ENCODE measurements around the gene KCNN1. TPM values are rescaled to one million over a fixed set of nuclear protein-coding genes. Genes with fewer than 3 reads are reported as not detected.

Gene KCNN1
- total RNA-seq, 6 experiments from 2014 or later: not detected

DNA sequence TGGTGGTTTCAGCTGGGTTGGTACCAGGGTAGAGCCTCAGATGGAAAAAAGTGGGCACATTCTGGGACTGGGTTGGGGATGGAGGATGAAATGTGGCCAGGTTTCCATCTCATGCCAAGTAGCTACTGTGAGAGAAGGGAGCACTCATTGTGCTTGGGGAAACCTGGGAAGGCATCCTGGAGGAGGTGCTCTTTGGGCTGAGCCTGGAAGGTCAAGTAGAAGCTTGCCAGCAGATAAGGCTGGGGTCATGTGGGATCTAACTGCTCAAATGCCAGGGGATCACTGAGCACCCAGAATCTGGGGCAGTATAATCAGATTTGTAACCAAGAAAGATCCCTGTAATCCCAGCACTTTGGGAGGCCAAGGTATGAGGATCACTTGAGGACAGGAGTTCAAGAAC is 9.0 kb upstream of the KCNN1 start:
- no peak for DNase-seq
- H3K27me3 Mint-ChIP-seq (ENCODE audit: insufficient read depth): peaks cover 28% of the 10 kb centered on the region

GRCh38 chr19:17963936-17964691 is 2.8 kb upstream of the KCNN1 start:
- Mint-ChIP-seq H3K4me1 (ENCODE audit: low read depth) (no peaks in the 10 kb centered on the region), H3K9me3 (no peaks in the 10 kb centered on the region), H3K4me3 (no peak overlapping the region), H3K27ac (no peak overlapping the region), H3K27me3 (ENCODE audit: insufficient read depth) (peaks cover 48% of the 10 kb centered on the region), H3K36me3 (ENCODE audit: low read depth) (no peaks in the 10 kb centered on the region)
- TF ChIP-seq, protein P1, sequence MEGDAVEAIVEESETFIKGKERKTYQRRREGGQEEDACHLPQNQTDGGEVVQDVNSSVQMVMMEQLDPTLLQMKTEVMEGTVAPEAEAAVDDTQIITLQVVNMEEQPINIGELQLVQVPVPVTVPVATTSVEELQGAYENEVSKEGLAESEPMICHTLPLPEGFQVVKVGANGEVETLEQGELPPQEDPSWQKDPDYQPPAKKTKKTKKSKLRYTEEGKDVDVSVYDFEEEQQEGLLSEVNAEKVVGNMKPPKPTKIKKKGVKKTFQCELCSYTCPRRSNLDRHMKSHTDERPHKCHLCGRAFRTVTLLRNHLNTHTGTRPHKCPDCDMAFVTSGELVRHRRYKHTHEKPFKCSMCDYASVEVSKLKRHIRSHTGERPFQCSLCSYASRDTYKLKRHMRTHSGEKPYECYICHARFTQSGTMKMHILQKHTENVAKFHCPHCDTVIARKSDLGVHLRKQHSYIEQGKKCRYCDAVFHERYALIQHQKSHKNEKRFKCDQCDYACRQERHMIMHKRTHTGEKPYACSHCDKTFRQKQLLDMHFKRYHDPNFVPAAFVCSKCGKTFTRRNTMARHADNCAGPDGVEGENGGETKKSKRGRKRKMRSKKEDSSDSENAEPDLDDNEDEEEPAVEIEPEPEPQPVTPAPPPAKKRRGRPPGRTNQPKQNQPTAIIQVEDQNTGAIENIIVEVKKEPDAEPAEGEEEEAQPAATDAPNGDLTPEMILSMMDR (IDR thresholded peaks at IDR 0.05): no peak
- DNase-seq: no peak

More for the DNA sequence above, 9.0 kb upstream of the KCNN1 start:
- TF ChIP-seq, protein P1 (IDR thresholded peaks at IDR 0.05): no peak
- Mint-ChIP-seq H3K9me3 (no peaks in the 10 kb centered on the region), H3K27ac (no peak overlapping the region), H3K4me3 (no peak overlapping the region), H3K4me1 (ENCODE audit: low read depth) (no peaks in the 10 kb centered on the region), H3K36me3 (ENCODE audit: low read depth) (no peaks in the 10 kb centered on the region)

DNA sequence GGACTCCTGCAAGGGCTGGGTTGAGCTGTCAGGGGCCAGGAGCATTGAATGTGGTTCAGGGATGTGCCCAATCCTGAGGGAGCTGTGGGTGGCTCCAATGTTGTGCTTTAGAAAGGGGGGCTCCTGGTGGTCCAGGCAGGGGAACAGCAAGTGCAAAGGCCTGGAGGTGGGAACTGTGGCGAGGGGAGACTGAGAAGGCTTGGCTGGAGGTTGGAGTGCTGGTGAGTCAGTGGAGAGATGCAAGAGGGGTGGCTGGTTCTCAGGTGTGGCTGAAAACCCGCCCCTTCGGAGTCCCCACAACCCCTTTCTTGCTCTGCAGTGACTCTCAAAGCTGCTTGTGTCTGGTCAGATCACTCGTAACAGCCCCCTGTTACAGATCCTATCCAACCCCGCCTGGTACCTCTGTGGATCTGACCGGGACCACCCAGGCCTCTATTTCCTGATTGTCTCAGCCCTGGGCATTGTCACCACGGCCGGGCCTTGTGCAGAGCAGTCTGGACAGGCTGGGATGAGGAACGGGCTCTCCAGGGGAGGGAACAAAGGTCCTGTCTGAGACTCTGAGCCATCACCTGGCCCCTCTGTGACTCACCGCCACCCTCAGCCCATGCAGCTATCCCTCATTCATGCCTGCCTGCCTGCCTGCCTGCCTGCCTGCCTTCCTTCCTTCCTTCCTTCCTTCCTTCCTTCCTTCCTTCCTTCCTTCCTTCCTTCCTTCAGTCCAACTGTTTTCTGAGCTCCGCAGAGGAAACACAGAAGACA is 1.4 kb upstream of the KCNN1 start:
- Mint-ChIP-seq H3K4me1 (ENCODE audit: low read depth) (no peaks in the 10 kb centered on the region), H3K27ac (no peak overlapping the region), H3K27me3 (ENCODE audit: insufficient read depth) (peaks cover 48% of the 10 kb centered on the region), H3K4me3 (no peak overlapping the region), H3K9me3 (no peaks in the 10 kb centered on the region), H3K36me3 (ENCODE audit: low read depth) (no peaks in the 10 kb centered on the region)
- TF ChIP-seq, protein P1 (IDR thresholded peaks at IDR 0.05): no peak
- no peak for DNase-seq

DNA sequence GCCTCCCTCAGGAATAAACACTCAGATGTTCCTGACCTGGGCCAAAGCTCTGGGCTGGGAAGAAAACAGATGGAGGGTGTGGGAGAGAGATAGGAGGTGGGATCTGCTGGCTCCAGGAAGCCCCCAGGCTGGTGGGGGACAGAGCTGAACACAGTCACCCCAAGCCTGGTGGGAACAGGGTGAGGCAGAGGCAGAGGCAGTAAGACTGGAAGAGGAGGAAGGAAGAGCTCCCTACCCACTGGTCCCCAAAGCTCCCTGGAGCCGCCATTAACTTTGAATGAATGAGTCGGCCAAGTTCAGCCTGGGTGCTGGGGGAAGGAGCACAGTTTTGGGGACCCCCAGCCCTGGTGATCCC is 801 bp upstream of the KCNN1 start:
- Mint-ChIP-seq H3K27me3 (ENCODE audit: insufficient read depth) (peaks cover 48% of the 10 kb centered on the region), H3K27ac (no peak overlapping the region), H3K36me3 (ENCODE audit: low read depth) (no peaks in the 10 kb centered on the region), H3K9me3 (no peaks in the 10 kb centered on the region), H3K4me3 (no peak overlapping the region), H3K4me1 (ENCODE audit: low read depth) (no peaks in the 10 kb centered on the region)
- no peak for DNase-seq
- TF ChIP-seq, protein P1 (IDR thresholded peaks at IDR 0.05): no peak

- H3K36me3 Mint-ChIP-seq (ENCODE audit: low read depth): no peaks in the 10 kb centered on the region
- no peaks in the 10 kb centered on the region for H3K4me1 Mint-ChIP-seq (ENCODE audit: low read depth)
- H3K27ac Mint-ChIP-seq: no peak overlapping the region
- DNase-seq: no peak
- peaks cover 39% of the 10 kb centered on the region for H3K27me3 Mint-ChIP-seq (ENCODE audit: insufficient read depth)
- H3K4me3 Mint-ChIP-seq: no peak overlapping the region
- H3K9me3 Mint-ChIP-seq: no peaks in the 10 kb centered on the region
- TF ChIP-seq, protein P1 (IDR thresholded peaks at IDR 0.05): no peak
Observed at GRCh38 chr19:17967257-17968051, 547 bp downstream of the KCNN1 start.

Measured in HFFc6 (cell line).